HepG2 (cell line): ENCODE measurements around the gene ZFP37. TPM values are rescaled to one million over a fixed set of nuclear protein-coding genes. Genes with fewer than 3 reads are reported as not detected.

Experiments used
- ATF7 ChIP-seq, 2 experiments: fragments of 450-650 bp in 1 of 2; sonication (generic) in 1 of 2; formaldehyde crosslinking in 1 of 2; IDR thresholded peaks; 2 replicates each; pipeline versions ENCODE4 v1.4.0 to v1.6.1; 2016 to 2020; ENCODE audit warnings: antibody characterized with exemption in 1 of 2, mild to moderate bottlenecking in 1 of 2, missing genetic modification reagents in 1 of 2
- BRF2 ChIP-seq: sonication (generic); formaldehyde crosslinking; IDR thresholded peaks from 2 replicates; pipeline ENCODE4 v1.8.1; 2022; ENCODE audit warnings: mild to moderate bottlenecking, missing genetic modification reagents
- CHD2 ChIP-seq: IDR thresholded peaks from 2 replicates; pipeline ENCODE4 v1.6.1; 2011; ENCODE audit warnings: low read depth, low read length, improper control_type of control experiment
- EZH2 ChIP-seq: conservative IDR thresholded peaks from 2 replicates; pipeline ENCODE4 v1.6.1; 2012; ENCODE audit warnings: mild to moderate bottlenecking, low read depth, low read length, moderate library complexity
- KDM2A ChIP-seq: sonication (generic); formaldehyde crosslinking; IDR thresholded peaks from 2 replicates; pipeline ENCODE4 v1.4.0; 2020; ENCODE audit warnings: low read depth, missing genetic modification reagents, borderline replicate concordance
- KLF12 ChIP-seq: sonication (generic); formaldehyde crosslinking; IDR thresholded peaks from 2 replicates; pipeline ENCODE4 v1.4.0; 2020; ENCODE audit warnings: missing genetic modification reagents, borderline replicate concordance
- KMT2A ChIP-seq: sonication (generic); formaldehyde crosslinking; IDR thresholded peaks from 2 replicates; pipeline ENCODE4 v1.4.0; 2020; ENCODE audit warnings: missing genetic modification reagents
- MEIS2 ChIP-seq: sonication (generic); formaldehyde crosslinking; IDR thresholded peaks from 2 replicates; pipeline ENCODE4 v1.9.0; 2021; ENCODE audit warnings: mild to moderate bottlenecking, missing genetic modification reagents
- MIER2 ChIP-seq: IDR thresholded peaks from 2 replicates; pipeline ENCODE4 v1.6.1; 2016; ENCODE audit warnings: missing biosample characterization, missing genetic modification reagents
- NFIB ChIP-seq: sonication (generic); formaldehyde crosslinking; IDR thresholded peaks from 2 replicates; pipeline ENCODE4 v1.9.0; 2021; ENCODE audit warnings: missing genetic modification reagents, mild to moderate bottlenecking, borderline replicate concordance
- PHF5A ChIP-seq: IDR thresholded peaks from one replicate; pipeline ENCODE4 v1.6.1; 2018; ENCODE audit warnings: low read depth, missing genetic modification reagents; ENCODE audit not compliant: unreplicated experiment
- REXO4 ChIP-seq: sonication (generic); formaldehyde crosslinking; IDR thresholded peaks from 2 replicates; pipeline ENCODE4 v1.8.0; 2022; ENCODE audit warnings: missing genetic modification reagents, mild to moderate bottlenecking, borderline replicate concordance
- TEF ChIP-seq: sonication (generic); formaldehyde crosslinking; IDR thresholded peaks from 2 replicates; pipeline ENCODE4 v1.5.0; 2020; ENCODE audit warnings: missing genetic modification reagents
- TFDP2 ChIP-seq: sonication (generic); formaldehyde crosslinking; IDR thresholded peaks from 2 replicates; pipeline ENCODE4 v1.4.0; 2020; ENCODE audit warnings: missing genetic modification reagents
- ZFP62 ChIP-seq: sonication (generic); formaldehyde crosslinking; IDR thresholded peaks from 2 replicates; pipeline ENCODE4 v1.4.0; 2020; ENCODE audit warnings: missing genetic modification reagents
- ZNF274 ChIP-seq: sonication (generic); formaldehyde crosslinking; IDR thresholded peaks from 2 replicates; pipeline ENCODE4 v1.5.1; 2020; ENCODE audit warnings: mild to moderate bottlenecking, missing genetic modification reagents
- ZNF557 ChIP-seq: sonication (generic); formaldehyde crosslinking; IDR thresholded peaks from 2 replicates; pipeline ENCODE4 v1.4.0; 2020; ENCODE audit warnings: missing genetic modification reagents
- ZNF577 ChIP-seq: sonication (generic); formaldehyde crosslinking; IDR thresholded peaks from 2 replicates; pipeline ENCODE4 v1.4.0; 2020; ENCODE audit warnings: mild to moderate bottlenecking, low read depth, missing genetic modification reagents, borderline replicate concordance
- ZNF713 ChIP-seq: sonication (generic); formaldehyde crosslinking; IDR thresholded peaks from 2 replicates; pipeline ENCODE4 v1.4.0; 2020; ENCODE audit warnings: mild to moderate bottlenecking, missing genetic modification reagents
- ZSCAN22 ChIP-seq: sonication (generic); formaldehyde crosslinking; IDR thresholded peaks from 2 replicates; pipeline ENCODE4 v1.4.0; 2020; ENCODE audit warnings: mild to moderate bottlenecking, missing genetic modification reagents
- polyA plus RNA-seq, 8 experiments: library from polyadenylated mRNA; depleted of rRNA in 3 of 8; stranded (reverse) in 7 of 8; unstranded in 1 of 8; fragments of >200 nt; fragmentation: Illumina TruSeq in 4 of 8; extraction: Trizol in 4 of 8; gene quantifications; 2 replicates each; pipeline versions ENCODE4 v1.2.1 to v1.2.3, GENCODE V29; 2011 to 2016; ENCODE audit warnings: low read depth in 4 of 8, missing spikeins in 1 of 8, mixed read lengths in 1 of 8; ENCODE audit not compliant: insufficient read depth in 1 of 8
- total RNA-seq, 5 experiments: library from RNA; depleted of rRNA; stranded (reverse); fragments of >200 nt; fragmentation: Illumina TruSeq; extraction: Trizol; gene quantifications; 2 replicates each; pipeline ENCODE4 v1.2.3, GENCODE V29; 2016; ENCODE audit warnings: low read depth in 1 of 5
- TF ChIP-seq, protein P1 (sequence below): sonication (generic); formaldehyde crosslinking; IDR thresholded peaks from 2 replicates; pipeline ENCODE4 v1.5.0; 2020; ENCODE audit warnings: mild to moderate bottlenecking, missing genetic modification reagents
- TF ChIP-seq, protein P2 (sequence below): sonication (generic); formaldehyde crosslinking; IDR thresholded peaks from 2 replicates; pipeline ENCODE4 v1.4.0; 2020; ENCODE audit warnings: mild to moderate bottlenecking, low read depth, missing genetic modification reagents

The ZFP37 gene
- total and polyA plus RNA-seq, 2 of the 13 experiments (the other 11 are each of a cell fraction or from before 2014, with no cell fraction given) = 1.1 to 3.7 TPM

DNA sequence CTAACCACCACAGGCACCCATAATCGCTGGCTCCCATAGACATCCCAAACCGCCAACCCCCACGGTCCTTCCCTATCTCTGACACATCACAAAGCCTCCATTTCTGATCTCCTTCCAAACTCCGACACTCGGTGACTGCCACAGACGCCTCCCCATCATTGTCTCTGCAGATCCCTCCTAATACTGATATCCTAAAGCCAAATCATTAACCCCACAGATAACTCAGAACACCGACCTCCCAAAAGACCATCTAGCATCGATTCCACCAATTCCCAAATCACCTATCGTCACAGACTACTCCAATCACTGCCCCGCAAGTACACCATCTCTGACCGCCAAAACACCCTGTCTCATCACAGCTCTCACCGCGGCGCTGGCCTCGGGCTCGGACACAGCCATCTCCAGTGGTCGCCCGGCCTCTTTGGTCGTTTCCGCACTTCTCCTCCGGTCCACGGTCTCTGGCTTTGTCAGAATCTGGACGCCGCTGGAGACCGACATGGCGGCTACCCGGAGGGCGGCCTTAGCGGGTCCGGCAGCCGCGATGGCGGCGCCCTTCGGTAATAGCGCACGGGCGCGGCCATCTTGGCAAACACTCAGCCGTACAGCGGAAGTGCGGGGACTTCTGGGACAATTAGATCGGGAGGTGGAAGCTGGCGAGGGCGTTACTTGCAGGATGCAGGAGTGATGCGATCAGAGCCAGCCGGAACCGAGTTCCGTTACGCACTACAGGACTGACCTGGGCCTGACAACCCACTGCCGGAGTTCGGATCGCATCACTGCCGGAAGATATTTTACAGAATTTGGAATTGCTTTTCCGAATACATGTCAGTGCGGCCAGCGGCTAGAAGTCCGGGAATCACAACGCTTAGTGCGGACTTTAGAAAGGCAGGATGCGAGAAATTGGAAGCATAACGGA is at the start of gene ZFP37 (continued):
- TF ChIP-seq, protein P1, sequence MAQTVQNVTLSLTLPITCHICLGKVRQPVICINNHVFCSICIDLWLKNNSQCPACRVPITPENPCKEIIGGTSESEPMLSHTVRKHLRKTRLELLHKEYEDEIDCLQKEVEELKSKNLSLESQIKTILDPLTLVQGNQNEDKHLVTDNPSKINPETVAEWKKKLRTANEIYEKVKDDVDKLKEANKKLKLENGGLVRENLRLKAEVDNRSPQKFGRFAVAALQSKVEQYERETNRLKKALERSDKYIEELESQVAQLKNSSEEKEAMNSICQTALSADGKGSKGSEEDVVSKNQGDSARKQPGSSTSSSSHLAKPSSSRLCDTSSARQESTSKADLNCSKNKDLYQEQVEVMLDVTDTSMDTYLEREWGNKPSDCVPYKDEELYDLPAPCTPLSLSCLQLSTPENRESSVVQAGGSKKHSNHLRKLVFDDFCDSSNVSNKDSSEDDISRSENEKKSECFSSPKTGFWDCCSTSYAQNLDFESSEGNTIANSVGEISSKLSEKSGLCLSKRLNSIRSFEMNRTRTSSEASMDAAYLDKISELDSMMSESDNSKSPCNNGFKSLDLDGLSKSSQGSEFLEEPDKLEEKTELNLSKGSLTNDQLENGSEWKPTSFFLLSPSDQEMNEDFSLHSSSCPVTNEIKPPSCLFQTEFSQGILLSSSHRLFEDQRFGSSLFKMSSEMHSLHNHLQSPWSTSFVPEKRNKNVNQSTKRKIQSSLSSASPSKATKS (CRISPR knock-in tag) = no peak
- no peak for TF ChIP-seq ZNF557 (CRISPR knock-in tag)
- no peak for TF ChIP-seq CHD2
- TF ChIP-seq ZNF274 (CRISPR knock-in tag) = peak; percentile 96
- TF ChIP-seq PHF5A (CRISPR knock-in tag) = no peak
- TF ChIP-seq NFIB (CRISPR knock-in tag) = no peak
- TF ChIP-seq TFDP2 (CRISPR knock-in tag) = peak; percentile 50; the same call in 1 of the 2 replicates
- TF ChIP-seq ATF7 (IDR thresholded peaks at IDR 0.05) = no peak
- TF ChIP-seq ATF7 (CRISPR knock-in tag; IDR thresholded peaks at IDR 0.05) = no peak
- TF ChIP-seq ZFP62 (CRISPR knock-in tag) = no peak
- TF ChIP-seq MIER2 (CRISPR knock-in tag) = no peak
- peak; percentile 93; the same call in 1 of the 2 replicates for TF ChIP-seq ZNF713 (CRISPR knock-in tag)
- TF ChIP-seq EZH2 = no peak
- TF ChIP-seq BRF2 (CRISPR knock-in tag) = no peak
- TF ChIP-seq TEF = no peak
- peak; percentile 75; the same call in 1 of the 2 replicates for TF ChIP-seq KMT2A
- peak; percentile 61; the same call in 1 of the 2 replicates for TF ChIP-seq KLF12 (CRISPR knock-in tag)
- TF ChIP-seq, protein P2, sequence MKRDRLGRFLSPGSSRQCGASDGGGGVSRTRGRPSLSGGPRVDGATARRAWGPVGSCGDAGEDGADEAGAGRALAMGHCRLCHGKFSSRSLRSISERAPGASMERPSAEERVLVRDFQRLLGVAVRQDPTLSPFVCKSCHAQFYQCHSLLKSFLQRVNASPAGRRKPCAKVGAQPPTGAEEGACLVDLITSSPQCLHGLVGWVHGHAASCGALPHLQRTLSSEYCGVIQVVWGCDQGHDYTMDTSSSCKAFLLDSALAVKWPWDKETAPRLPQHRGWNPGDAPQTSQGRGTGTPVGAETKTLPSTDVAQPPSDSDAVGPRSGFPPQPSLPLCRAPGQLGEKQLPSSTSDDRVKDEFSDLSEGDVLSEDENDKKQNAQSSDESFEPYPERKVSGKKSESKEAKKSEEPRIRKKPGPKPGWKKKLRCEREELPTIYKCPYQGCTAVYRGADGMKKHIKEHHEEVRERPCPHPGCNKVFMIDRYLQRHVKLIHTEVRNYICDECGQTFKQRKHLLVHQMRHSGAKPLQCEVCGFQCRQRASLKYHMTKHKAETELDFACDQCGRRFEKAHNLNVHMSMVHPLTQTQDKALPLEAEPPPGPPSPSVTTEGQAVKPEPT (CRISPR knock-in tag) = 0 out of 2 replicates have a peak, but pooled peaks have one; percentile 47
- no peak for TF ChIP-seq REXO4 (CRISPR knock-in tag)
- TF ChIP-seq KDM2A (CRISPR knock-in tag) = peak; percentile 88
- TF ChIP-seq ZSCAN22 = no peak
- TF ChIP-seq ZNF577 (CRISPR knock-in tag) = no peak
- TF ChIP-seq MEIS2 (CRISPR knock-in tag) = peak; percentile 59; the same call in 1 of the 2 replicates
